GM21786 (cell line): Measurements from ENCODE around the gene GCK.

ENCODE experiments used
- ATAC-seq: cut with Tn5 transposase; IDR thresholded peaks from one replicate; pipeline ENCODE4 v1.9.1; 2021; ENCODE audit not compliant: unreplicated experiment

Gene GCK

GRCh38 chr7:44097064-44097932 lies 91.9 kb downstream of the GCK start:
- peak; percentile 75 for ATAC-seq

- no peak for ATAC-seq
Observed at GRCh38 chr7:44096326-44096881, 92.8 kb downstream of the GCK start.

DNA sequence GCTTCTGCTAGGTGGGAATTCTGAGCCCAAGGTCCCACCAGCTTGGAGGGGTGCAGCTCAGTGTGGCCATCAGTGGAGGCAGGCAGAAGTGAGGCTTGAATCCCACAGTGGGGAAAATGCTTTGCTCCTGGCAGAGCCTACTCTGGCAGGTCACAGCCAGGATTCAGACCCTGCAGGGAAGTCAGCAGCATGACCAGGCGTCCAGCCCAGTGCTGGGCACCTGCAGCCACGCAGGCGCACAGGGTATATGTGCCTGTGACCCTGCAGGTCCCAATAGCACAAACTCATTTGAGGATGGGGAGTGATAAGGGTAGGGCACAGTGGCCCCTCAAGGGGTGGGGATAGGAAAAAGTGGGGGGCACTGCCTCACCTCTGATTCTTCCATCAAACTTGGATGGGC lies 93.5 kb downstream of the GCK start:
- no peak for ATAC-seq

- no peak for ATAC-seq
Observed at GRCh38 chr7:44094883-44095592, 94.2 kb downstream of the GCK start.

GRCh38 chr7:44094365-44094764 lies 94.9 kb downstream of the GCK start:
- ATAC-seq = no peak
